T1000 (cell line): ENCODE measurements around the gene LYVE1.

Source experiments
- DNase-seq: peaks from one replicate; lab custom pipeline; 2025; ENCODE audit warnings: mixed read lengths; lab: John Stamatoyannopoulos, UW

The LYVE1 gene

DNA sequence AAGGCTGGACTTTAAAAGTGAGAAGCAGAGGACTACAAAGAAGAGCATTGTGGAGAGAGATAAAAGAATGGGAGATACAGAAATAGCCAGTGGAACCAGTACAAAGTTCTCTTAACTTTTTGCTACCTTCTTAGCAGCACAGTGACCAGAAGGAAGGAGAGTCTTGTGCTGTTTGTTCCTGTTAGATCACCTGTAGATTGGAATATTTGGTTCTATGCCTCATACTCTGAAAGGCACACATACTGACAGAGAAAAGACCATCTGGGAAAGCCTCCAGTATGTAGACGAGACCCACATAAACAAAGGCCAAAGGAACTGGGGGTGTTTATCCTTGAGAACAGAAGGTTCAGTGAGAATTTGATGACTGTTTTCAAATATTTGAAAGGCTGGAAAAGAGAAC lies 46.2 kb downstream of the LYVE1 start:
- no peak for DNase-seq

DNA sequence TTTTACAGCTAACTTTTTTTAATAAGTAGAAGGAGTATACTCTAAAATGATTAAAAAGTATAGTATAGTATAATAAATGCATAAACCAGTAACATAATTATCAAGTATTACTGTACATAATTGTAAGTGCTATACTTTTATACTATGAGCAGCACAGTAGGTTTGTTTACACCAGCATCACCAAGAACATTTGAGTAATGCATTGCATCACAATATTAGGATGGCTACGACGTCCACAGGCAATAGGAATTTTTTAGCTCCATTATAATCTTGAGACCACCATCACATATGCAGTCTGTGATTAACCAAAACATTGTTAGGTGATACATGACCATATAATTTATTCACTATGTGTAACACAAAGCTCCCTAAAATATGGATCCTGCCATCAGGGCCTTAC lies 47.9 kb downstream of the LYVE1 start:
- DNase-seq = no peak

DNA sequence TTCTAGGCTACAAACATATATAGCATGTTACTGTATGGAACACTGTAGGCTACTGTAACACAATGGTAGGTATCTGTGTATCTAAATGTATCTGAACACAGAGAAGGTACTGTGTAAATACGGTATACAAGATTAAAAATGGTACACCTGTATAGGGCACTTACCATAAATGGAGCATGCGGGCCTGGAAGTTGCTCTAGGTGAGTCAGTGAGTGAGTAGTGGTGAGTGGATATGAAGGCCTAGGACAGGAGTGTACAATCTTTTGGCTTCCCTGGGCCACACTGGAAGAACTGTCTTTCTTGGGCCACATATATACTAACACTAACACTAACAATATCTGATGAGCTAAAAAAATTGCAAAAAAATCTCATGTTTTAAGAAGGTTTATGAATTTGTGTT lies 48.8 kb downstream of the LYVE1 start:
- no peak for DNase-seq

DNA sequence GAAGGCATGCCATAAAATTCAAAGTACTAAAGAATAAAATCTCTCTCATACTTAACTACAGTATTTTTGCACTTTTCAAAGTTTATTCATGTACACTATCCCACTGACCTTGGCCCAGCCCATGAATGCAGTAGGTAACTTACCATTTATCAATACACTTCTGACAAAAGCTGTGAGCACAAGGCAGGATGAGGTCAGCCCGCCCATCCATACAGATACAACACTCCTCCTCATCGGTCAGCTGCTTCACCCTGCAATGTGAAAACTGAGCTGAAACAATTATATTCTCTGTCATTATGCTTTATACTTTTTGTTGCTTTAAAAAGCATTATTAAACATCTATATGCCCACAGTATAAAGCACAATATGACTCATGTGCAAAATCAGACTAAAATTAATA lies 49.6 kb downstream of the LYVE1 start:
- no peak for DNase-seq

DNA sequence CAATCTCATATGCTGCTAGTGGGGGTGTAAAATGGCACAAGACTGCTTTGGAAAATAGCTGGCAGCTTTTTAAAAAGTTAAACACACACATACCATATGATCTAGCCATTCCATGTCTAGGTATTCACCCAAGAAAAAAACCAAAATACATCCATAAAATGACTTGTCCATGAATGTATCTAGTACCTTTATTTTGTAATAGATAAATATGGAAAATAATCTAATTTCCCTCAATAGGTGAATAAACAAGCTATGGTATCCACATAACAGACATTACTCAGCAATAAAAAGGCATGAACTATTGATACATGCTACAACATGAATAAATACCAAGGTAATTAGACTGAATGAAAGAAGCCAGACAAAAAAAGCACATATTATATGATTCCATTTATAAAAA lies 50.3 kb downstream of the LYVE1 start:
- no peak for DNase-seq

DNA sequence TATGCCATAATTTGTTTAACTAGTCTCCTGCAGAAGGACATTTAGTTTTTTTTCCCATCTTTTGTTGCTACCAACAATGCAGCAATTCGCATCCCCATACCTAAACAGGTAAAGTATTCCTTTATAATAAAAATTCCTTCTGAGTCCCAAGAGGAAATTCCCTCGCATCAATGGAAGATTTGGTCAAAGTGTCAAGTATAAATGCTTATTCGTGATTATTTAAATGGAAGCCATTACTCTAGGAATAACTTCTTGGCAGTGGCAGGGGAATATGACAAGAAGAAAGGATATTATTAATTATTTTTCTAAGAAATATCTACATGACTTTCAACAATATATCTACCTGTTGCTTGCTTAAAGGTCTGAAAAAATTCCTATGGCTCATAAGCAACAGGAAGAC lies 53.0 kb downstream of the LYVE1 start:
- DNase-seq = no peak

DNA sequence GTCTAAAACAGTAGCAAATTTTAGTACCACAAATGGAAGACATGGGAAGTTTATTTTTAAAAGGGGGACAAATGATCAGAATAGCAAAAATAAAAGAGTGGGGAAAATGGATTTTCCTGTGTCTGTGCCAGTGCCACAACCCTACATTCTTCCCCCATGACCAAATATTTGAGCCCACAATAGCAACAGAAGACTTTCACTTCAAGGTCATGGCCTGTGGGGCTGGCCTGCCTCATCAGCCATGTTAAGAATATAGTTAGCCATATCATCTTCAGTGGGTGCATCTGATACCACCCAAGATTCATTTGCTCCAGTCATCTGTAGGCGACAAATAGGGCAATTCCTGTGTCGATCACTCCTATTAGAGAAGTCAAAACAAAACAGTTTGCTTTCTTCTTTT lies 53.8 kb downstream of the LYVE1 start:
- no peak for DNase-seq

DNA sequence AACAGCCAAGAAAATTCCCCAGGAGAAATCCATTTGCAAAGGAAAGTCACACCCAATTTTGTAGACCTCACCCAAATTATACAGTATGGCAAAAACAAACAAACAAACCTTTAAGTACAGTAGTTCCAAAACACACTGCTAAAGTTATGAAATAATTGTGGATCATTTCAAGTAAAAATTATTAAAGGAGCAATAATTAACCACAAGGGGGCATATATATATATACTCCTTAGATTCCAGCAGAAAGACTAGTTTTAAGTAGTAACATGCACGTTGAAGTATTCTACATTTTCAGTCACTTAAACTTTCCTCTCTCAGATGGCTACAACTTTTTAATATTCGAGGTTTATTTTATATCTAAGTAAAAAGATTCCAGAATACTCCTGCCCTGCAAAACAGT lies 54.3 kb downstream of the LYVE1 start:
- no peak for DNase-seq

DNA sequence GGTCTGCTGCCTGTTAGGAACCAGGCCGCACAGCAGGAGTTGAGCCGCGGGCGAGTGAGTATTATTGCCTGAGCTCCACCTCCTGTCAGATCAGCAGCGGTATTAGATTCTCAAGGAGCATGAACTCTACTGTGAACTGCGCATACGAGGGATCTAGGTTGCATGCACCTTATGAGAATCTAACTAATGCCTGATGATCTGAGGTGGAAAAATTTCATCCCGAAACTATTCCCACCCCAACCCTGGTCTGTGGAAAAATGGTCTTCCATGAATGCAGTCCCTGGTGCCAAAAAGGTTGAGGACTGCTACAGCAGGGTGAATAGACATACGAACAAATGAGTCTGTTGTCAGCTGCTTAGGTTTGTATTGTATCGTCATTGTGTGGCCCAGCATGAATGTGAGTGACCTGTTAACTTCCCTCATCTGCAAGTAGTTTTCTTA lies 57.3 kb downstream of the LYVE1 start:
- DNase-seq = no peak
